A549 treated with CORT108297 at 1 μM for 4 hours (cell line): ENCODE results near the gene FBXO30. TPM values are rescaled to one million over a fixed set of nuclear protein-coding genes. Genes with fewer than 3 reads are reported as not detected.

Experiments
- total RNA-seq: library from RNA; stranded (reverse); fragments of 200-300 nt; extraction: Qiagen RNA extraction; gene quantifications from 5 replicates; pipeline ENCODE4 v1.2.3, GENCODE V29; 2022

Gene FBXO30, protein sequence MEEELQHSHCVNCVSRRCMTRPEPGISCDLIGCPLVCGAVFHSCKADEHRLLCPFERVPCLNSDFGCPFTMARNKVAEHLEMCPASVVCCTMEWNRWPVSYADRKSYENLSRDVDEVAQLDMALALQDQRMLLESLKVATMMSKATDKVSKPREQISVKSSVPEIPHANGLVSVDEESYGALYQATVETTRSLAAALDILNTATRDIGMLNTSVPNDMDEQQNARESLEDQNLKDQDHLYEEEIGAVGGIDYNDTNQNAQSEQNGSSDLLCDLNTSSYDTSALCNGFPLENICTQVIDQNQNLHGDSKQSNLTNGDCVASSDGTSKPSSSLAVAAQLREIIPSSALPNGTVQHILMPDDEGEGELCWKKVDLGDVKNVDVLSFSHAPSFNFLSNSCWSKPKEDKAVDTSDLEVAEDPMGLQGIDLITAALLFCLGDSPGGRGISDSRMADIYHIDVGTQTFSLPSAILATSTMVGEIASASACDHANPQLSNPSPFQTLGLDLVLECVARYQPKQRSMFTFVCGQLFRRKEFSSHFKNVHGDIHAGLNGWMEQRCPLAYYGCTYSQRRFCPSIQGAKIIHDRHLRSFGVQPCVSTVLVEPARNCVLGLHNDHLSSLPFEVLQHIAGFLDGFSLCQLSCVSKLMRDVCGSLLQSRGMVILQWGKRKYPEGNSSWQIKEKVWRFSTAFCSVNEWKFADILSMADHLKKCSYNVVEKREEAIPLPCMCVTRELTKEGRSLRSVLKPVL
- total RNA-seq, result 5.1 to 6.4 TPM (median 6.0 TPM) in 5 replicates

DNA sequence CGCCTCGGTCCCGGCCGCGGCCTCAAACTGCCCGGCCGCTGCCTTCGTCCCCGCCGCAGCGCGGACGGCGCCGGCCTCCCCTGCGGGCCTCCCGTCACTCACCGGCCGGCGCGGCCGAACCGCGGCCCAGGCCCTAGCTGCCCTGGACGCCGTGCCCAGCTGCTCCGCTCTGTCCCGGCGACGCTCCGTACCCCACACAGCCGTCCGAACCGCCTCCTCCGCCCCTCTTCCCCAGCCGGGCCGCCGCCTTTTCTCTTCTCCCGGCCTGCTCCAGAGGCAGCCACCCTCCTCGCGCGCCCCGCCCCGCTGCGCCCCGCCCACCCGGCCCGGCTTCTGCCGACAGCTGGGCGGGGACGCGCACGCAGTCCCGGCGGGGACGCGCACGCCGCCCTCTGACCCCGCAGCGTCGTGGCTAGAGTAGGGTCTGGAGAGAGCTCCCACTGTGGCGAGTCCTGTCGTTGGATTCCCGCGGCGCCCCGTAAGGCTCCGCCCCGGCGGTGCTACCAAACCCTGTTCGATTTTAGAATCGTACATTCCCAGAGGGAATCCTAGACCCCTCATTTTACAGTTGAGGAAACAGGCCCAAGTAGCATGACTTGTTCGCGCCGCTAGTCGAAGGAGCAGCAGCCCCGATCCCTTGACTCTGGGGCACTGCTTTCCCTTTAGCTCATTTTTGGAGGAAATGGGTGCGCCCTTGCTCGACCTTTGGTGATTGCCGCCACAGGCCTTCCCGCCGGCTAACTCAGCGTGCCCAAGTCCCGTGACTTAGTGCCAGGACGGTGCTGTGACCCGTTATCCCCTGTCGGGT is at the start of gene FBXO30:
TSS of gene FBXO30 (minus strand) at position 295 of the 808 bp plus-strand sequence. CDS start 8,390 bp downstream, outside the sequence.

Other genes starting within 250 kb of the FBXO30 start
- gene EPM2A, start 79.3 kb downstream of the FBXO30 start, total RNA-seq, result 2.4 to 3.4 TPM (median 2.8 TPM) in 5 replicates
- gene SHPRH, start 149.6 kb upstream of the FBXO30 start, total RNA-seq, result 2.6 to 3.8 TPM (median 3.7 TPM) in 5 replicates
- 0.02 to 0.06 TPM (median 0.03 TPM) in 3 of 5 replicates, not detected in the others for gene GRM1, start 214.3 kb upstream of the FBXO30 start, total RNA-seq